Small intestine (tissue), 7 donors: ENCODE data around the gene WAPL. TPM values are rescaled to one million over a fixed set of nuclear protein-coding genes. Genes with fewer than 3 reads are reported as not detected.

Source experiments
- DNase-seq, 2 donors: peaks; one replicate each; pipeline versions ENCODE4 v3.0.0 to v3.0.0-alpha.2; 2013
- FAIRE-seq: peaks from 2 replicates; lab custom pipeline; 2012; peaks lifted over from hg19 to GRCh38; lab: Jason Lieb, UNC
- H3K27ac ChIP-seq, 3 donors: one replicate each; pipeline ENCODE4 v1.5.1; 2013; ENCODE audit warnings: low read length in 2 of 3, mild to moderate bottlenecking in 2 of 3, control low read depth in 1 of 3, inconsistent platforms in 1 of 3, low read depth in 1 of 3, moderate library complexity in 1 of 3
- H3K27me3 ChIP-seq, 3 donors: one replicate each; pipeline ENCODE4 v1.6.1; 2013; ENCODE audit warnings: low read length in 3 of 3, inconsistent platforms in 1 of 3; ENCODE audit not compliant: control insufficient read depth in 3 of 3, insufficient read depth in 3 of 3
- H3K36me3 ChIP-seq, 3 donors: one replicate each; pipeline ENCODE4 v1.6.1; 2013; ENCODE audit warnings: low read length in 3 of 3, inconsistent platforms in 1 of 3, low read depth in 1 of 3, mild to moderate bottlenecking in 1 of 3, moderate library complexity in 1 of 3; ENCODE audit not compliant: control insufficient read depth in 3 of 3, insufficient read depth in 2 of 3
- H3K4me1 ChIP-seq, 3 donors: one replicate each; pipeline ENCODE4 v1.6.1; 2013; ENCODE audit warnings: low read length in 2 of 3, inconsistent platforms in 1 of 3, low read depth in 1 of 3, mild to moderate bottlenecking in 1 of 3, moderate library complexity in 1 of 3; ENCODE audit not compliant: control insufficient read depth in 3 of 3, insufficient read depth in 2 of 3
- H3K4me3 ChIP-seq, 3 donors: one replicate each; pipeline ENCODE4 v1.5.1; 2013; ENCODE audit warnings: low read length in 3 of 3, control low read depth in 1 of 3, inconsistent platforms in 1 of 3, low read depth in 1 of 3, mild to moderate bottlenecking in 1 of 3, moderate library complexity in 1 of 3
- H3K9me3 ChIP-seq, 2 donors: one replicate each; pipeline ENCODE4 v1.6.1; 2013; ENCODE audit warnings: low read depth in 1 of 2, low read length in 1 of 2; ENCODE audit not compliant: control insufficient read depth in 2 of 2, insufficient read depth in 1 of 2
- WGBS, 3 donors: extraction: QIAGEN DNeasy Blood & Tissue Kit; methylation state at CpG; one replicate each; pipeline ENCODE4 v1.1.7; 2013; 5-methylcytosine and 5-hydroxymethylcytosine counted together
- polyA plus RNA-seq, 4 donors: library from polyadenylated mRNA; stranded (reverse) in 3 of 4; unstranded in 1 of 4; fragments of 200-250 nt in 3 of 4; fragments of 120-200 nt in 1 of 4; gene quantifications; one replicate each; pipeline versions ENCODE4 v1.2.1 to v1.2.3, GENCODE V29; 2013
- donor health status: healthy with polysubstance abuse.
- donor health status: control.
- donor health status: control.
- donor health status: Bipolar disorder and iron deficiency.
- donor health status: healthy.

WAPL gene
- polyA plus RNA-seq, 4 donors = 15.7 to 35.5 (median 18.4) TPM

- FAIRE-seq = no peak
- Histone ChIP-seq H3K36me3 (peaks cover 2 to 28% (median 4%) of the 10 kb centered on the region in 3 donors), H3K9me3 (no peaks in the 10 kb centered on the region), H3K4me1 (peaks cover 0 to 16% (median 0%) of the 10 kb centered on the region in 3 donors), H3K4me3 (no peak overlapping the region), H3K27me3 (no peaks in the 10 kb centered on the region), H3K27ac (no peak overlapping the region)
- DNase-seq = no peak
Observed at GRCh38 chr10:86500846-86501245, 20.7 kb downstream of the WAPL start.

- Histone ChIP-seq H3K4me3 (no peak overlapping the region), H3K9me3 (no peaks in the 10 kb centered on the region), H3K27me3 (no peaks in the 10 kb centered on the region), H3K36me3 (peaks cover 2 to 29% (median 6%) of the 10 kb centered on the region in 3 donors), H3K27ac (peak overlapping the region in 1 of 3 donors; percentile 48), H3K4me1 (peaks cover 0 to 16% (median 0%) of the 10 kb centered on the region in 3 donors)
- DNase-seq (no peak), FAIRE-seq (no peak)
- WGBS, 3 donors = 61 to 86% (median 68%) methylated on average over 1 of the region's 1 CpG
Observed at GRCh38 chr10:86498598-86498997, 23.0 kb downstream of the WAPL start.

GRCh38 chr10:86497621-86498020 is 24.0 kb downstream of the WAPL start:
- WGBS, 3 donors = 86 to 97% (median 94%) methylated on average over 3 of the region's 3 CpGs

GRCh38 chr10:86489960-86490612 is 31.5 kb downstream of the WAPL start:
- Histone ChIP-seq H3K27me3 (no peaks in the 10 kb centered on the region), H3K36me3 (peaks cover 5 to 30% (median 7%) of the 10 kb centered on the region in 3 donors), H3K9me3 (no peaks in the 10 kb centered on the region), H3K27ac (no peak overlapping the region), H3K4me3 (no peak overlapping the region), H3K4me1 (no peaks in the 10 kb centered on the region)
- DNase-seq (no peak), FAIRE-seq (peak; percentile 41)
- WGBS, 3 donors = 94 to 97% (median 97%) methylated on average over 8 of the region's 8 CpGs

More at GRCh38 chr10:86497621-86498020, 24.0 kb downstream of the WAPL start:
- H3K9me3 ChIP-seq = no peaks in the 10 kb centered on the region
- DNase-seq = no peak
- H3K36me3 ChIP-seq = peaks cover 2 to 24% (median 6%) of the 10 kb centered on the region in 3 donors
- no peak overlapping the region for H3K27ac ChIP-seq
- peaks cover 0 to 16% (median 0%) of the 10 kb centered on the region in 3 donors for H3K4me1 ChIP-seq
- H3K4me3 ChIP-seq = no peak overlapping the region
- FAIRE-seq = no peak
- H3K27me3 ChIP-seq = no peaks in the 10 kb centered on the region

DNA sequence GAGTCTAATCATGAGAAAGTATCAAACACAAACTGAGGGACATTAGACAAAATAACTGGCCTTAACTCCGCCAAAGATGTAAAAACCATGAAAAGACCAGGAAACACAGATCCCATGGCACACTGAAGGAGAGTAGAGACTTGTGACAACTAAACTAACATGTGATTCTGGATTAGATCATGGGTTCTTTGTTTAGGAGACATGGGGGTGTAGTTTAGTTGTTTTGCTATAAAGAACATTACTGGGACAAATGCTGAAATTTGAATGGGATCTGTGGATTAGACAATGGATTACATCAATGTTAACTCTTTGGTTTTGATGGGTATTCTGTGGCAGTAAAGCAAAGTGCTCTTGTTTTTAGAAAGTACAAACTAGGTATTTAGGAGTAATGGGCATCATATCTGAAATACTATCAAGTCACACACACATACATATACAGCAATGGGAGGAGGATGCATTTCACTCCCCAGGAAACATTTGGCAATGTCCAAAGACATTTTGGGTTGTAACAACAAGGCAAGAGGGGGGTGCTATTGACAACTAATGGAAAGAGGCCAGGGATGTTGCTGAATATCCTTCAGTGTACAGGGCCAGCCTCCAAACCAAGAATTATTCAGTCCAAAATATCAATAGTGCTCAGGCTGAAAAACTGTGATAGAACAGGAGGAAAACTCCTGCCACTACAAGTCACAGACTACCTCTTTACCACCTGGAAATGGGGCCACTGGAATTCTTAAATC is 32.4 kb downstream of the WAPL start:
- no peak overlapping the region for H3K4me3 ChIP-seq
- H3K36me3 ChIP-seq = peaks cover 7 to 30% (median 9%) of the 10 kb centered on the region in 3 donors

DNA sequence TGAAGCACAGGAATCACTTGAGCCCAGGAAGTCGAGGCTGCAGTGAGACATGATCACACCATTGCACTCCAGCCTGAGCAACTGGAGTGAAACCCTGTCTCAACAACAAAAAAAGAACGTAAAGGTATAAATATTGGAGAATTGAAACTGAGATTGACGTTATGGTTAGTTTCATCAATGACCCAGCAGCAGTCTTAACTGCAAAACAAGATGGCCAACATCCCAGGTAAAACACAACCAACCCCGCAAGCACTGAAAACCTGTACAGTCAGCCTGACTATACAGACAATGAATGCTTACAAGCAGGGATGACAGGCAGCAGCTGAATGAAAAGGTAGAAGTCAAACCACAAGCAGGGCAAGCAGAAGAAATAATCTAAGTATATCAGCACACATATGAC is 34.7 kb downstream of the WAPL start:
- FAIRE-seq = no peak
- no peak for DNase-seq
- Histone ChIP-seq H3K9me3 (no peaks in the 10 kb centered on the region), H3K27me3 (no peaks in the 10 kb centered on the region), H3K4me1 (no peaks in the 10 kb centered on the region), H3K36me3 (peaks cover 7 to 30% (median 13%) of the 10 kb centered on the region in 3 donors), H3K4me3 (no peak overlapping the region), H3K27ac (no peak overlapping the region)
- WGBS, 3 donors = 76 to 88% (median 83%) methylated on average over 4 of the region's 4 CpGs

More for the DNA sequence above, 32.4 kb downstream of the WAPL start:
- WGBS, 3 donors = 97 to 100% (median 99%) methylated on average over 1 of the region's 1 CpG
- Histone ChIP-seq H3K4me1 (no peaks in the 10 kb centered on the region), H3K9me3 (no peaks in the 10 kb centered on the region), H3K27ac (no peak overlapping the region), H3K27me3 (no peaks in the 10 kb centered on the region)
- DNase-seq = no peak
- no peak for FAIRE-seq

DNA sequence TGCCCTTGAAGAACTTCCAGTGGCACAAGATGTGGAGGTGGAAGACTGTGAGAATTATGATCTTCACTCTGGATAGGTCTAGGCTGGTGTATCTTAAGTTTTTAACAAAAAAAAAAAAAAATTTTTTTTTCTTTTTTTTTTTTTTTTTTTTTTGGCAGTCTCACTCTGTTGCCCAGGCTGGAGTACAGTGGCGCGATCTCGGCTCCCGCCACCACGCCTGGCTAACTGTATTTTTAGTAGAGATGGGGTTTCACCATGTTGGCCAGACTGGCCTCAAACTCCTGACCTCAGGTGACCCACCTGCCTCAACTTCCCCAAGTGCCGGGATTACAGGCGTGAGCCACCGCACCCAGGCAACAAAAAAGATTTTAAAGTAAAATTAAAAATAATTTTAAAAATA is 37.9 kb downstream of the WAPL start:
- Histone ChIP-seq H3K4me3 (no peak overlapping the region), H3K4me1 (no peaks in the 10 kb centered on the region), H3K27me3 (no peaks in the 10 kb centered on the region), H3K27ac (no peak overlapping the region), H3K9me3 (no peaks in the 10 kb centered on the region), H3K36me3 (peaks cover 7 to 25% (median 12%) of the 10 kb centered on the region in 3 donors)
- 94 to 97% (median 95%) methylated on average over 8 of the region's 8 CpGs for WGBS, 3 donors
- no peak for FAIRE-seq
- no peak for DNase-seq

DNA sequence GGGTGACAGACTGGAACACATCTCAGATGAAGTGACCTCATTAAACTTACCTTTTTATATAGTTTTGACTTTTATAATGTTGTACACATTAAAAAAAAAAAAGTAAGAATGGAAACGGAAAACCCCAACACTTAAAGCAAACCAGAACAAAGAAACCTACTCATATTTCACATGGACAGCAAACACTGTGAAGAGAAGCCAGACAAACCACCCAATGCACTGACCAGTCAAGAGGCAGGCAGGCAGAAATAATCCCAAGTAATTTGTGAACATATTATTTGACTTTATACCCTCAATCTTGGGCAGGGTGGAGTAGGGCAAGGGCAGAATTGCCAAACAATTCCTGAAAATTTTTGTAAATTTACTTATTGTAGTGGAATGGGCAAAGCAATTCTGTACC is 39.8 kb downstream of the WAPL start:
- WGBS, 3 donors = 73 to 87% (median 77%) methylated on average over 1 of the region's 1 CpG
- peaks cover 4 to 29% (median 12%) of the 10 kb centered on the region in 3 donors for H3K36me3 ChIP-seq
- no peak for DNase-seq
- no peaks in the 10 kb centered on the region for H3K4me1 ChIP-seq
- no peak overlapping the region for H3K27ac ChIP-seq
- H3K9me3 ChIP-seq = no peaks in the 10 kb centered on the region
- H3K27me3 ChIP-seq = no peaks in the 10 kb centered on the region
- no peak for FAIRE-seq
- H3K4me3 ChIP-seq = no peak overlapping the region
